ENCODE results near the gene HECTD2.
"Not testable (repeated sequence)": the region's sequence is repeated elsewhere in the genome, so short reads cannot be mapped to it uniquely, and the experiment has no call there.

HECTD2 gene

GRCh38 chr10:91549262-91549661 is 139.1 kb downstream of the HECTD2 start:
- no peak overlapping the region for H3K27ac Mint-ChIP-seq
- no peaks in the 10 kb centered on the region for H3K4me1 Mint-ChIP-seq
- H3K4me3 Mint-ChIP-seq: no peak overlapping the region
- H3K36me3 Mint-ChIP-seq: no peaks in the 10 kb centered on the region
- no peak for DNase-seq (ENCODE audit: low spot score in 2 of 2)
- no peaks in the 10 kb centered on the region for H3K9me3 Mint-ChIP-seq
- no peak for ATAC-seq (ENCODE audit: low read depth)
- peaks cover 1% of the 10 kb centered on the region for H3K27me3 Mint-ChIP-seq

DNA sequence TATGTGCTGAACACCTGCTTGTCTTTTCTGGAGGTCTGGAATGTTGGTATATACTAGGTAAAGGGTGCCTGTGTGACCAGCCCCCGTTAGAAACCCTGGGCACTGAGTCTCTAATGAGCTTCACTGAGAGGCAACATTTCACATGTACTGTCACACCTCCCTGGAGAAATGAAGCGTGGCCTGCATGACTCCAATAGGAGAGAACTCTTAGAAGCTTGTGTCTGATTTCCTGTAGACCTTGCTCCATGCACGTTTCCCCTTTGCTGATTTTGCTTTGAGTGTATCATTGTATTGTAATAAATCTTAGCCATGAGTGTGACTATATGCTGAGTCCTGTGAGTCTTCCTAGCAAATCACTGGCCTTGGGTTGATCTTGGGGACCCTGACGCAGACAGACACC is 139.9 kb downstream of the HECTD2 start:
- no peak overlapping the region for H3K4me3 Mint-ChIP-seq
- no peaks in the 10 kb centered on the region for H3K36me3 Mint-ChIP-seq
- peaks cover 1% of the 10 kb centered on the region for H3K27me3 Mint-ChIP-seq
- no peak overlapping the region for H3K27ac Mint-ChIP-seq
- H3K4me1 Mint-ChIP-seq: no peaks in the 10 kb centered on the region
- ATAC-seq (ENCODE audit: low read depth) (no peak), DNase-seq (ENCODE audit: low spot score in 2 of 2) (no peak)
- no peaks in the 10 kb centered on the region for H3K9me3 Mint-ChIP-seq

- DNase-seq (ENCODE audit: low spot score in 2 of 2) (no peak), ATAC-seq (ENCODE audit: low read depth) (no peak)
- Mint-ChIP-seq H3K4me1 (no peaks in the 10 kb centered on the region), H3K9me3 (no peaks in the 10 kb centered on the region), H3K27me3 (peaks cover 1% of the 10 kb centered on the region), H3K4me3 (no peak overlapping the region), H3K36me3 (no peaks in the 10 kb centered on the region), H3K27ac (no peak overlapping the region)
Measured at GRCh38 chr10:91551856-91552255, 141.7 kb downstream of the HECTD2 start.

- DNase-seq (ENCODE audit: low spot score in 2 of 2) (no peak), ATAC-seq (ENCODE audit: low read depth) (no peak)
- Mint-ChIP-seq H3K36me3 (no peaks in the 10 kb centered on the region), H3K27ac (no peak overlapping the region), H3K27me3 (peaks cover 1% of the 10 kb centered on the region), H3K9me3 (no peaks in the 10 kb centered on the region), H3K4me3 (no peak overlapping the region), H3K4me1 (no peaks in the 10 kb centered on the region)
Measured at GRCh38 chr10:91552274-91553095, 142.3 kb downstream of the HECTD2 start.

GRCh38 chr10:91555455-91555854 is 145.3 kb downstream of the HECTD2 start:
- Mint-ChIP-seq H3K4me3 (no peak overlapping the region), H3K36me3 (no peaks in the 10 kb centered on the region)
- ATAC-seq (ENCODE audit: low read depth): no peak

DNA sequence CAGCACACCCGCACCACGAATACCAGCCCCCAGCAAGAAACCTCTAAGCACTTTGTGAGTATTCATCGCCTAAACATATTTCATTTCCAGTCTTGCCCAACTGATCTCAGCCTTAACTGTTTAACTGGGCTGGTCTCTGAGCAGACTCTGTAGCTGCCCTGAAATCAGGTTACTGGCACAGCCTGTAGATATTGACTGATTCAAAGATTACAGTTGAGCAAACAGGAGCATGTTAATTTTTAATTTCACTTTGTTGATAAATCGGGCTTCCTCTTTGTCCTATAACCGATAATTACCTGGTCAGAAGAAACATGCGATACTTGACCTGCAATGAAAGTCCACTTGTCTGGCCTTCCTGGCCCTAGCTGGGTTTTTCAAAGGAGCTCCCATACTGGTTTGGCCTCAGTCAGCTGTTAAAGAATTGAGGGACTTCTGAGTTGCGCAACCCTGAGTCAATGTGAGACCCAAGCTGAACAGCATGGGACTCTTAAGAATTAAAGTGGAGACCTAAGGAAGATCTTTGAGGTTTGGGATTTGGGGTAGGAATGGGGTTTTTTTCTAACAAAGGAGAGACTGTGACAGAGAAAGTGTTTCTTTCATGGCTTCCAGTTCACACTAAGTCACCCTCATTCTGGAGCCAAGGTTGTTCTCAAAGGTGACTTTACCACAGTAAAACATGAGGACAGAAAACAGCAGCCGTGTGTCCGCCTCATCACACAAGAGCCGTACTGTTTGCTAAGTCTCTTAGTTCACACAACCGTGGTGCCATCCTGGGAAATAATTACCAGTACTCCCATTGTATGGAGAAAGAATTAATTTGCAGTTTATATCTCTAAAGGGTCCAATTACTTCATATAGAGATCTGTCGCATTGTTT is 146.8 kb downstream of the HECTD2 start:
- H3K27ac Mint-ChIP-seq: no peak overlapping the region
- H3K4me3 Mint-ChIP-seq: no peak overlapping the region
- peaks cover 3% of the 10 kb centered on the region for H3K9me3 Mint-ChIP-seq
- H3K27me3 Mint-ChIP-seq: peaks cover 7% of the 10 kb centered on the region
- ATAC-seq (ENCODE audit: low read depth) (no peak), DNase-seq (ENCODE audit: low spot score in 2 of 2) (no peak)
- no peaks in the 10 kb centered on the region for H3K4me1 Mint-ChIP-seq
- peaks cover 2% of the 10 kb centered on the region for H3K36me3 Mint-ChIP-seq

More at GRCh38 chr10:91555455-91555854, 145.3 kb downstream of the HECTD2 start:
- Mint-ChIP-seq H3K4me1 (no peaks in the 10 kb centered on the region), H3K9me3 (no peaks in the 10 kb centered on the region), H3K27ac (no peak overlapping the region), H3K27me3 (peaks cover 5% of the 10 kb centered on the region)
- no peak for DNase-seq (ENCODE audit: low spot score in 2 of 2)

DNA sequence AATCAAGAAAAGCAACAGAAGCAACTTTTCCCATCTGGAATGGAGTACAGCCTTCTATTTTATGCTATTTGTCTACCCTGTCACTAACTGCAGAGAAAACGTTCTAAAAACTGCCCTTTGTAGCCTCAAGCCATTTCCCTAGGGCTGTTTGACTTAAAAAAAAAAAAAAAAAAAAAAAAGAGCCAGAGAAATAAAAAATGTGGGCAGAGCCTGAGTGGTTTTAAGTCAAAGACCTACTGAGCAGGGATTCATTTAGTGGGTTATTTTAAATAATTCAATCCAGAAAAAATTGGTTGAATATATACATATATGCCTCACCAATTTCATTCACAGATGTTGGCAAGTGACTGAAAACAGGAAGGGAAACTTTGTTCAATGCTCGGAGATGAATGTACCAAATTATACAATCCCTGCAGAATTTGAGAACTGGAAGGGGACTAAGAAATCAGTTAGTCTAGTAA is 147.5 kb downstream of the HECTD2 start:
- Mint-ChIP-seq H3K4me1 (no peaks in the 10 kb centered on the region), H3K27ac (no peak overlapping the region), H3K27me3 (peaks cover 9% of the 10 kb centered on the region), H3K9me3 (peaks cover 6% of the 10 kb centered on the region), H3K4me3 (no peak overlapping the region), H3K36me3 (peaks cover 2% of the 10 kb centered on the region)
- ATAC-seq (ENCODE audit: low read depth): no peak
- no peak for DNase-seq (ENCODE audit: low spot score in 2 of 2)

DNA sequence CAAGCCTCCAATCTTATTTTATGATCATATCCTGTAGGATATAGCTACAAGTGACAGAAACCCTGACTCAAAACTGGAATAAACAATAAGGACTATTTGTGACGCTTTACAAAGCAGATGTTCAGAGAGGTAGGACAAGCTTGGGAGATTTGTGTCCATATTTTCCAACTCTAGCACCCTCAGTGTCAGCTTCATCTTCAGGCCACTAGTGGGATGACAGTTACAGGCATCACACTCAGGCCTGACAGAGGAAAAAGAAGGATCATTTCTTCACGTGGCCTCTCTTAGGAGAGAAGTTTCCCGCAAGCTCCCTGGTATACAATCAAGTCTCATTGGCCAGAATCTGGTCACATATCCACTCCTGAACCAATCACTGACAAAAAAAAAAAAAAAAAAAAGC is 148.3 kb downstream of the HECTD2 start:
- H3K9me3 Mint-ChIP-seq: peaks cover 6% of the 10 kb centered on the region
- no peak overlapping the region for H3K4me3 Mint-ChIP-seq
- peaks cover 2% of the 10 kb centered on the region for H3K36me3 Mint-ChIP-seq
- H3K4me1 Mint-ChIP-seq: no peaks in the 10 kb centered on the region
- no peak for DNase-seq (ENCODE audit: low spot score in 2 of 2)
- peaks cover 10% of the 10 kb centered on the region for H3K27me3 Mint-ChIP-seq
- no peak for ATAC-seq (ENCODE audit: low read depth)
- H3K27ac Mint-ChIP-seq: no peak overlapping the region

- Mint-ChIP-seq H3K9me3 (peaks cover 6% of the 10 kb centered on the region), H3K4me3 (no peak overlapping the region), H3K4me1 (no peaks in the 10 kb centered on the region), H3K36me3 (peaks cover 2% of the 10 kb centered on the region), H3K27me3 (peaks cover 10% of the 10 kb centered on the region), H3K27ac (no peak overlapping the region)
- DNase-seq (ENCODE audit: low spot score in 2 of 2): no peak
- ATAC-seq (ENCODE audit: low read depth): no peak
Measured at GRCh38 chr10:91559169-91559568, 149.0 kb downstream of the HECTD2 start.

GRCh38 chr10:91559750-91560149 is 149.6 kb downstream of the HECTD2 start:
- ATAC-seq (ENCODE audit: low read depth) (no peak), DNase-seq (ENCODE audit: low spot score in 2 of 2) (no peak)
- peaks cover 6% of the 10 kb centered on the region for H3K9me3 Mint-ChIP-seq
- no peak overlapping the region for H3K27ac Mint-ChIP-seq
- H3K27me3 Mint-ChIP-seq: peaks cover 10% of the 10 kb centered on the region
- no peaks in the 10 kb centered on the region for H3K4me1 Mint-ChIP-seq
- H3K4me3 Mint-ChIP-seq: no peak overlapping the region
- H3K36me3 Mint-ChIP-seq: peaks cover 2% of the 10 kb centered on the region

GRCh38 chr10:91560827-91561226 is 150.7 kb downstream of the HECTD2 start:
- H3K36me3 Mint-ChIP-seq; H3K4me3 Mint-ChIP-seq; H3K27ac Mint-ChIP-seq; DNase-seq (ENCODE audit: low spot score in 2 of 2); H3K4me1 Mint-ChIP-seq; H3K9me3 Mint-ChIP-seq; ATAC-seq (ENCODE audit: low read depth): not testable (repeated sequence)
- peaks cover 13% of the 10 kb centered on the region for H3K27me3 Mint-ChIP-seq

DNA sequence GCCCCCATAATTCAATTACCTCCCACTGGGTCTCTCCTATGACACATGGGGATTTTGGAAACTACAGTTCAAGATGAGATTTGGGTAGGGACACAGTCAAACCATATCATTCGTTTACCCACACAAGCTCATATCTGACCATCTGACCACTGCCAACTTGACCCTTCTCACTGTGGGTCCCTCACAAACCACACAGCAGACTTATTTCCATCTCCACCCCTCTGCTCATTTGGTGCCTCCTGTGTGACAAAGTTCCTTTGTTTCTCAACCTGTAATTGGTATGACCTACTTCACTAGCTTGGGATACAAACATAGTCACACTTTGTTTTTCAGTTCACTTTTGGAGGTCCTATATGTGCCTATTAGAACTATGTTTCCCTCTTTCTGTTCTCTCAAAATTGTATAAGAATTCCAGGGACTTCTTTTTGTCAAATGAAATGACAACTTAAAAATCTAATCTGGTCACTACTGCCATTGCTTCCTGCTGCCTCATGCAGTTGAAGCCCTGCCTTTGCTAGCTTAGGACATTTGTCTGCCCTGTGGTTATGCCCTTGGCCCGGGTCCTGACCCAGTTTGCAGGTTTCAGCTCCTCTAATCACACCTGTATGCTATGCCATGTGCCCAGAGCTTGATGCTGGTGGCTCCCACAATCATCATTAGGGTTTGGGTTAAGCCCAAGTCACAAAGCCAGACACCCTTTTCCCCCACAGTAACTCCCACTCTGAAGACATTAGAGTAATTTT is 152.9 kb downstream of the HECTD2 start:
- Mint-ChIP-seq H3K4me1 (no peaks in the 10 kb centered on the region), H3K4me3 (no peak overlapping the region), H3K9me3 (peaks cover 6% of the 10 kb centered on the region), H3K27ac (no peak overlapping the region), H3K36me3 (peaks cover 2% of the 10 kb centered on the region), H3K27me3 (peaks cover 10% of the 10 kb centered on the region)
- DNase-seq (ENCODE audit: low spot score in 2 of 2) (no peak), ATAC-seq (ENCODE audit: low read depth) (no peak)

GRCh38 chr10:91564026-91564425 is 153.9 kb downstream of the HECTD2 start:
- Mint-ChIP-seq H3K36me3 (peaks cover 2% of the 10 kb centered on the region), H3K27ac (no peak overlapping the region), H3K4me1 (no peaks in the 10 kb centered on the region), H3K4me3 (no peak overlapping the region), H3K27me3 (peaks cover 10% of the 10 kb centered on the region), H3K9me3 (peaks cover 6% of the 10 kb centered on the region)
- ATAC-seq (ENCODE audit: low read depth) (no peak), DNase-seq (ENCODE audit: low spot score in 2 of 2) (no peak)

Measured in memory B cell (primary cell).